ENCODE results near the gene POLR2A.
"Not testable (repeated sequence)": the region's sequence is repeated elsewhere in the genome, so short reads cannot be mapped to it uniquely, and the experiment has no call there.

Gene POLR2A

DNA sequence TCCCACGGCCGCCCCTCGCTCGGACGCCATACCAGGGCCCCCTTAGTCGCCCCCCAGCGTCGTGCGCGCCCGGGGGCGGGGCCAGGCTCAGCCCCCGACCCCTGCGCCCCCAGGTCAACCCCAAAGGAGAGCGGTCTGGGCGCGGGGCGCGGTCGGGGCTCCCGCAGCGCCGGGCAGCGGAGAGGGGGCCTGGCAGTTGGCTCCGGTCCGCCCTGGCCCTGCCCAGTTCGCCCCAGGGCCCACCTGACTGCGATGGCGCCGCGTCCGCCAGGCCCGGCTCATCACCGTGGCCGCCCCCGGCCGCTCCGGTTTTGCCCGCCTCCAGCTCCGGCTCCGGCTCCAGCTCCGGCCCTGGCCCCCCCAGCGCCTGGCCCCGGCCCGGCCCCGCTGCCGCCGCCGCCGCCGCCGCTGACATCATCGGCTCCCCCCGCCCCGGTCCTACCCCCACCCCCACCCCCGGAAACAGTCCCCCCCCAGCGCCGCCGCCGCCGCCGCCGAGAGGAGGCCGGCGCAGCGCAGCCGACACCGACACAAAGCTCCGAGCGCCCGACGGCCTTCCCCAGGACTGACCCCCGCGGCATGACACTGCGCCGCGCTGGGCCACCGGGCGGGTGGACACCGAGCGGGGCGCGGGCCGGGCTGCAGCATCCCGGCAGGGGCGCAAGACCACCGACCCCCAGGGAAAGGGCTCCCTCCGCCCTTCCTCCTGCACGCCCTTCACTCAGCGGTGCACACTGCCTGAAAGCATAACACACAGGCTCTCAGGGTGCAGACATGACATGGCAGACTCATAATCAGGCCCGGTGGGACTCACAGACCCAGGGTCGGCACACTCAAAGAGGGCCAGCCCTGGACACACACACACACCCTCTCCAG is 4.7 kb upstream of the POLR2A start, which contains the start of gene ZBTB4:
ZBTB4 (minus strand) TSS at position 419 of the 876 bp plus-strand sequence. CDS start 12,830 bp downstream, outside the sequence.
- DNase-seq = no peak

DNA sequence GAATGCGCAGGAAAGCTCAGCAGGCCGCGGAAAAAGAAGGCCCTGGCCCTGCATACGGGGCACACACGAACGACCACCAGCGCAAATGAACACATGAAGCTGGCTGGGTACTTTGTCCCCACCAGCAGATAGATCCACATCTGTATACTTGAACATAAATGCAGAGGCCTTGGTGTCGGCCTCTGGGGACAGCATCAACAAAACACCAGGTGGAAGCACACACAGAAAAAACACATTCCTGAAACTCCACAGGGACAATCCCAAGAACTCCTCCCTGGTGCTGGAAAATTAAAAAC is 4.1 kb upstream of the POLR2A start:
- no peak for DNase-seq

- DNase-seq = not testable (repeated sequence)
Observed at GRCh38 chr17:7481275-7481674, 2.9 kb upstream of the POLR2A start, which contains the start of gene SLC35G6. Gene SLC35G6, plus strand, starts transcription at chr17:7481446. Its CDS starts 71 bp downstream, at chr17:7481517.

- DNase-seq = not testable (repeated sequence)
Observed at GRCh38 chr17:7481842-7482741, 2.1 kb upstream of the POLR2A start.

GRCh38 chr17:7482742-7483088 is 1.5 kb upstream of the POLR2A start:
- not testable (repeated sequence) for DNase-seq

- DNase-seq = peak; percentile 95
Observed at GRCh38 chr17:7483255-7484066, 705 bp upstream of the POLR2A start.

GRCh38 chr17:7484919-7485377 is 782 bp downstream of the POLR2A start:
- DNase-seq = no peak

DNA sequence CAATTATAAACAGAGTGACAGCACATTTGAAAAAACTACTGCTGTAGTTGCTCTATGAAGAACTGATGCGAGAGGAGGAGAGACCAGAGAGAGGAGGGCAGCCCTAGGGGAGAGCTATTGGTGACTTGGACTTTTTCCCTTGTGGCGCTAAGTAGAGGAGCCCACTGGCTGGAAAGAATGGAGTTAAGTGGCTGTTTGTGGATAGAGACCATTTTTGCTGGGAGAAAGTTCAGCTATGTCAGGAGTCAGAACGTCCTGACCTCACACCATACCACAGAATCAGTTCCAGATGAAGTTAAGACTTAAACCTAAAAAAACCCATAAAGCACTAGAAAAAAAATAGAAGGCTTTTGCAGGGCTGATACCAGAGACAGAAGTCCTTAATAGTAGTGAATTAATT is 2.0 kb downstream of the POLR2A start:
- no peak for DNase-seq

DNA sequence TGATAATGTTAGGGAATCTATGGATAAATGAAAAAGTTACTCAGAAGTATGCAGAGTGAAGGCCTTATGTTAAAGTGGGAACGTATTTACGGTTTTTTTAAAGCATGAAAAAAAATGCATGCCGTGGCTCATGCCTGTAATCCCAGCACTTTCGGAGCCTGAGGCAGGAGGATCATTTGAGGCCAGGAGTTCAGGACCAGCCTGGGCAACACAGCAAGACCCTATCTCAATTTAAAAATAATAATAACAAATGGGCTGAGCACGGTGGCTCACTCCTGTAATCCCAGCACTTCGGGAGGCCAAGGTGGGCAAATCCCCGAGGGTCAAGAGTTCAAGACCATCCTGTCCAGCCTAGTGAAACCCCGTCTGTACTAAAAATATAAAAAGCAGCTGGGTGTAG is 6.0 kb downstream of the POLR2A start:
- no peak for DNase-seq

GRCh38 chr17:7491583-7491982 is 7.4 kb downstream of the POLR2A start:
- DNase-seq = no peak

DNA sequence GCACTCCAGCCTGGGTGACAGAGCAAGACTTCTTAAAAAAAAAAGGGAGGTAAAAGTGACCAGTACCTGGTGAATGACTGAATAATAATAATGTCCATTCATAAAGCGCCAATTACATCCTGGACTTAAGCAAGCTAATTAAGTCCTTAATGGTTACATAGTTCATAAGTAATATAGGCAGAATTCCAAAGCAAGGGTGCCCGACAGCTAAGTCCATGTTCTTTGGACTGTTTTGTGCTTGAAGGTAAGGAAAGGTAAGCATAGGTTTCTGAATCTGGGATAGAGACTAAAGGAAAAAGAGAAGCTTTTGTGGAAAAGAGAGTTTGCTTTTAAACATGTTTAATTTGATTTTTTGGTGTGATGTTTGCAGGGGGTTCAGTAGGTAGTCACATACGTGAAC is 9.8 kb downstream of the POLR2A start:
- no peak for DNase-seq

GRCh38 chr17:7495906-7496434 is 11.8 kb downstream of the POLR2A start:
- no peak for DNase-seq

- DNase-seq = no peak
Observed at GRCh38 chr17:7496470-7497183, 12.5 kb downstream of the POLR2A start.

GRCh38 chr17:7497228-7497627 is 13.1 kb downstream of the POLR2A start:
- no peak for DNase-seq

GRCh38 chr17:7497636-7498035 is 13.5 kb downstream of the POLR2A start:
- DNase-seq = no peak

GRCh38 chr17:7499161-7499560 is 15.0 kb downstream of the POLR2A start:
- DNase-seq = no peak

DNA sequence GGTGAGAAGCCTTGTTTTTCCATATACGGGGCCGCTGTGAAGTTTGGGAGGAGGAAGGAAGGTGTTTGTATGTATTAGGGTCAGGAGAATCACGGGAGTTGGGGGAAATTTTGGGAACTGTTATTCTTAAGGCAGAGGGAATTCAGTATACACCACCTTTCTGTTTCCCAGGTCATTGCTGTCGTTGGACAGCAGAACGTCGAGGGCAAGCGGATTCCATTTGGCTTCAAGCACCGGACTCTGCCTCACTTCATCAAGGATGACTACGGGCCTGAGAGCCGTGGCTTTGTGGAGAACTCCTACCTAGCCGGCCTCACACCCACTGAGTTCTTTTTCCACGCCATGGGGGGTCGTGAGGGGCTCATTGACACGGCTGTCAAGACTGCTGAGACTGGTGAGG is 17.6 kb downstream of the POLR2A start:
- no peak for DNase-seq

GRCh38 chr17:7502171-7502847 is 18.1 kb downstream of the POLR2A start:
- DNase-seq = no peak

- no peak for DNase-seq
Observed at GRCh38 chr17:7502987-7503386, 18.8 kb downstream of the POLR2A start.

DNA sequence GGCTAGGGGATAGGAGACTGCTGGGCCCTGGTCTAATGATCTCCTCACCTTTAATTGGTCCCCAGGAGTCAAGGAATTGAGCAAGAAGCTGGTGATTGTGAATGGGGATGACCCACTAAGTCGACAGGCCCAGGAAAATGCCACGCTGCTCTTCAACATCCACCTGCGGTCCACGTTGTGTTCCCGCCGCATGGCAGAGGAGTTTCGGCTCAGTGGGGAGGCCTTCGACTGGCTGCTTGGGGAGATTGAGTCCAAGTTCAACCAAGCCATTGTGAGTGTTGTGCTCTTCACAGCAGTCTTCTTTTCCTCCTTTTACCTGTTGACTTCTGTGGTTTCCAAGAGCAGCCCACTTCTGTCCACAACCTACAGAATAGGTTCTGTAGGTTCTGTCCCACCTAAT is 19.4 kb downstream of the POLR2A start:
- no peak for DNase-seq

GRCh38 chr17:7508145-7508544 is 24.0 kb downstream of the POLR2A start:
- DNase-seq = no peak
